ENCODE data around the gene CREB3L1. TPM values are rescaled to one million over a fixed set of nuclear protein-coding genes. Genes with fewer than 3 reads are reported as not detected.

Gene CREB3L1
- total and polyA plus RNA-seq, 2 of the 13 experiments (the other 11 are each of a cell fraction or from before 2014, with no cell fraction given): not detected

DNA sequence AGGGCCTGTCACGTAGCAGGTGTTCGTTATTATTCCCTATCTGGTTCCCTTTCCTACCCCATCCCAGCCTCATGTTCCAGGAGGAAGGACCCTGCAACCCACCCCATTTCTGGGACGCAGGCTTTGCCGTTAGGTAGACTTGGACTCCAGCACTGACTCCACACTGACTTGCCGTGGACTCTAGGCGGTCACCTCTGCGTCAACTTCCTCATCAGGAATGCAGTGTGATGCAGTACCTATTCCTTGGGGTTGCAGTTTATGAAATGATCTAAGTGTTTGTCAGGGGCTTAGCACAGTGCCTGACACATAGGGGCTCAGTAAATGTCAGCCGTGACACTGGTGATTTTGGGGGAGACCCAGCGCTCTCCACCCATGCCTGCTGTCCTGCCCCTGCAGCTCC is 86.6 kb downstream of the CREB3L1 start:
- Histone ChIP-seq H3K4me3 (replicated peaks in 1 of 3; ENCODE audit: insufficient read depth in 1 of 3, low read depth in 2 of 3, low read length in 3 of 3) (no peak overlapping the region), H4K20me1 (ENCODE audit: insufficient read depth, low read length) (no peaks in the 10 kb centered on the region), H3K4me1 (ENCODE audit: insufficient read depth, low read length) (peaks cover 15% of the 10 kb centered on the region), H3K27ac (ENCODE audit: extremely low read length, insufficient read depth, low read length) (no peak overlapping the region), H3K27me3 (ENCODE audit: control insufficient read depth in 1 of 2, insufficient read depth in 2 of 2, low read length in 2 of 2) (no peaks in the 10 kb centered on the region), H3K9me3 (ENCODE audit: low read length) (no peaks in the 10 kb centered on the region), H3K36me3 (replicated peaks in 1 of 2; ENCODE audit: control insufficient read depth in 1 of 2, insufficient read depth in 2 of 2, low read length in 2 of 2) (peaks cover 0 to 10% of the 10 kb centered on the region in 2 experiments; a peak in 2 of 5 replicates), H2AFZ (ENCODE audit: low read length) (no peak overlapping the region), H3K9ac (ENCODE audit: insufficient read depth, low read depth, low read length) (no peak overlapping the region), H3K79me2 (ENCODE audit: insufficient read depth, low read length) (no peaks in the 10 kb centered on the region), H3K4me2 (ENCODE audit: low read depth, low read length) (no peak overlapping the region)
- no peak for ATAC-seq
- no peak for TF ChIP-seq ARNT2 (CRISPR knock-in tag; IDR thresholded peaks at IDR 0.05; ENCODE audit: low read depth)
- TF ChIP-seq ZNF225 (CRISPR knock-in tag; IDR thresholded peaks at IDR 0.05): no peak
- TF ChIP-seq NFRKB (IDR thresholded peaks at IDR 0.05): no peak
- TF ChIP-seq ZIK1 (CRISPR knock-in tag; IDR thresholded peaks at IDR 0.05; ENCODE audit: borderline replicate concordance, low read depth): no peak
- TF ChIP-seq ZNF441 (CRISPR knock-in tag; IDR thresholded peaks at IDR 0.05; ENCODE audit: borderline replicate concordance): no peak
- TF ChIP-seq ZNF543 (CRISPR knock-in tag; IDR thresholded peaks at IDR 0.05): no peak
- TF ChIP-seq ZFAT (CRISPR knock-in tag; conservative IDR thresholded peaks at IDR 0.05): no peak
- TF ChIP-seq NAIF1 (CRISPR knock-in tag; IDR thresholded peaks at IDR 0.05; ENCODE audit: borderline replicate concordance): no peak
- no peak for TF ChIP-seq ZNF776 (CRISPR knock-in tag; IDR thresholded peaks at IDR 0.05)
- TF ChIP-seq, protein P1, sequence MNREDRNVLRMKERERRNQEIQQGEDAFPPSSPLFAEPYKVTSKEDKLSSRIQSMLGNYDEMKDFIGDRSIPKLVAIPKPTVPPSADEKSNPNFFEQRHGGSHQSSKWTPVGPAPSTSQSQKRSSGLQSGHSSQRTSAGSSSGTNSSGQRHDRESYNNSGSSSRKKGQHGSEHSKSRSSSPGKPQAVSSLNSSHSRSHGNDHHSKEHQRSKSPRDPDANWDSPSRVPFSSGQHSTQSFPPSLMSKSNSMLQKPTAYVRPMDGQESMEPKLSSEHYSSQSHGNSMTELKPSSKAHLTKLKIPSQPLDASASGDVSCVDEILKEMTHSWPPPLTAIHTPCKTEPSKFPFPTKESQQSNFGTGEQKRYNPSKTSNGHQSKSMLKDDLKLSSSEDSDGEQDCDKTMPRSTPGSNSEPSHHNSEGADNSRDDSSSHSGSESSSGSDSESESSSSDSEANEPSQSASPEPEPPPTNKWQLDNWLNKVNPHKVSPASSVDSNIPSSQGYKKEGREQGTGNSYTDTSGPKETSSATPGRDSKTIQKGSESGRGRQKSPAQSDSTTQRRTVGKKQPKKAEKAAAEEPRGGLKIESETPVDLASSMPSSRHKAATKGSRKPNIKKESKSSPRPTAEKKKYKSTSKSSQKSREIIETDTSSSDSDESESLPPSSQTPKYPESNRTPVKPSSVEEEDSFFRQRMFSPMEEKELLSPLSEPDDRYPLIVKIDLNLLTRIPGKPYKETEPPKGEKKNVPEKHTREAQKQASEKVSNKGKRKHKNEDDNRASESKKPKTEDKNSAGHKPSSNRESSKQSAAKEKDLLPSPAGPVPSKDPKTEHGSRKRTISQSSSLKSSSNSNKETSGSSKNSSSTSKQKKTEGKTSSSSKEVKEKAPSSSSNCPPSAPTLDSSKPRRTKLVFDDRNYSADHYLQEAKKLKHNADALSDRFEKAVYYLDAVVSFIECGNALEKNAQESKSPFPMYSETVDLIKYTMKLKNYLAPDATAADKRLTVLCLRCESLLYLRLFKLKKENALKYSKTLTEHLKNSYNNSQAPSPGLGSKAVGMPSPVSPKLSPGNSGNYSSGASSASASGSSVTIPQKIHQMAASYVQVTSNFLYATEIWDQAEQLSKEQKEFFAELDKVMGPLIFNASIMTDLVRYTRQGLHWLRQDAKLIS (CRISPR knock-in tag; IDR thresholded peaks at IDR 0.05): no peak
- TF ChIP-seq ZBTB8A (CRISPR knock-in tag; IDR thresholded peaks at IDR 0.05; ENCODE audit: borderline replicate concordance, low read depth): no peak
- no peak for TF ChIP-seq SRSF1 (optimal IDR thresholded peaks at IDR 0.05; ENCODE audit: low read depth, low read length)
- no peak for TF ChIP-seq CREM (IDR thresholded peaks at IDR 0.05)
- no peak for TF ChIP-seq CREM (CRISPR knock-in tag; IDR thresholded peaks at IDR 0.05)
- TF ChIP-seq, protein P2, sequence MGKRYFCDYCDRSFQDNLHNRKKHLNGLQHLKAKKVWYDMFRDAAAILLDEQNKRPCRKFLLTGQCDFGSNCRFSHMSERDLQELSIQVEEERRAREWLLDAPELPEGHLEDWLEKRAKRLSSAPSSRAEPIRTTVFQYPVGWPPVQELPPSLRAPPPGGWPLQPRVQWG (CRISPR knock-in tag; IDR thresholded peaks at IDR 0.05; ENCODE audit: borderline replicate concordance, low read depth): no peak
- TF ChIP-seq, protein P3, sequence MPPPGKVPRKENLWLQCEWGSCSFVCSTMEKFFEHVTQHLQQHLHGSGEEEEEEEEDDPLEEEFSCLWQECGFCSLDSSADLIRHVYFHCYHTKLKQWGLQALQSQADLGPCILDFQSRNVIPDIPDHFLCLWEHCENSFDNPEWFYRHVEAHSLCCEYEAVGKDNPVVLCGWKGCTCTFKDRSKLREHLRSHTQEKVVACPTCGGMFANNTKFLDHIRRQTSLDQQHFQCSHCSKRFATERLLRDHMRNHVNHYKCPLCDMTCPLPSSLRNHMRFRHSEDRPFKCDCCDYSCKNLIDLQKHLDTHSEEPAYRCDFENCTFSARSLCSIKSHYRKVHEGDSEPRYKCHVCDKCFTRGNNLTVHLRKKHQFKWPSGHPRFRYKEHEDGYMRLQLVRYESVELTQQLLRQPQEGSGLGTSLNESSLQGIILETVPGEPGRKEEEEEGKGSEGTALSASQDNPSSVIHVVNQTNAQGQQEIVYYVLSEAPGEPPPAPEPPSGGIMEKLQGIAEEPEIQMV (CRISPR knock-in tag; IDR thresholded peaks at IDR 0.05; ENCODE audit: low read depth): no peak
- no peak for FAIRE-seq
- in situ Hi-C loops (cut with HindIII; ENCODE audit: extremely low pct_ligation_motif_present, low pct_unique_long_range_greater_than_20kb): no loop called here
- DNase-seq (ENCODE audit: low spot score): no peak
- intact Hi-C loops (cut with micrococcal nuclease; ENCODE audit: unreplicated experiment): no loop called here
- ChIA-PET CTCF (ENCODE audit: low intra/inter-chr PET ratio, low total read pairs) (no interaction called here), POLR2A (no interaction called here)
- no TSS peak for BruUV-seq (replicated peaks)
- WGBS (ENCODE audit: low lambda C conversion rate): 96% methylated on average over 7 of the region's 9 CpGs
